Measurements from ENCODE around the gene HNRNPL.

The HNRNPL gene

GRCh38 chr19:38796154-38796553 is 53.6 kb downstream of the HNRNPL start:
- Histone ChIP-seq H3K27ac (ENCODE audit: low read length) (no peak overlapping the region), H3K9me2 (replicated peaks; ENCODE audit: insufficient read depth, low read length) (no peaks in the 10 kb centered on the region), H4K20me1 (ENCODE audit: insufficient read depth, low read length) (no peaks in the 10 kb centered on the region), H2AFZ (ENCODE audit: low read length) (no peak overlapping the region), H3K27me3 (replicated peaks; ENCODE audit: insufficient read depth, low read length) (peaks cover 49% of the 10 kb centered on the region), H3K4me1 (ENCODE audit: low read length) (no peaks in the 10 kb centered on the region), H3K79me2 (ENCODE audit: low read length) (no peaks in the 10 kb centered on the region), H3K4me2 (ENCODE audit: low read depth, low read length) (no peak overlapping the region), H3K36me3 (replicated peaks; ENCODE audit: insufficient read depth, low read length) (no peaks in the 10 kb centered on the region), H3F3A (ENCODE audit: insufficient read depth, low read length) (no peaks in the 10 kb centered on the region), H3K4me3 (ENCODE audit: low read length) (no peak overlapping the region), H3K9me3 (replicated peaks; ENCODE audit: insufficient read depth, low read length) (no peaks in the 10 kb centered on the region), H3K9ac (ENCODE audit: low read length) (no peak overlapping the region)
- TF ChIP-seq EZH2 (optimal IDR thresholded peaks at IDR 0.05; ENCODE audit: low read depth, low read length), result no peak
- no peak for TF ChIP-seq CTCF (IDR thresholded peaks at IDR 0.05; ENCODE audit: low read length)
- no peak for TF ChIP-seq EZH2phosphoT487 (IDR thresholded peaks at IDR 0.05; ENCODE audit: low read length)
- no peak for DNase-seq

- no peak for DNase-seq
- Histone ChIP-seq H4K20me1 (ENCODE audit: insufficient read depth, low read length) (no peaks in the 10 kb centered on the region), H3K9me2 (replicated peaks; ENCODE audit: insufficient read depth, low read length) (no peaks in the 10 kb centered on the region), H3K4me3 (ENCODE audit: low read length) (no peak overlapping the region), H3F3A (ENCODE audit: insufficient read depth, low read length) (no peaks in the 10 kb centered on the region), H3K36me3 (replicated peaks; ENCODE audit: insufficient read depth, low read length) (no peaks in the 10 kb centered on the region), H3K9me3 (replicated peaks; ENCODE audit: insufficient read depth, low read length) (no peaks in the 10 kb centered on the region), H3K4me2 (ENCODE audit: low read depth, low read length) (no peak overlapping the region), H3K79me2 (ENCODE audit: low read length) (no peaks in the 10 kb centered on the region), H3K4me1 (ENCODE audit: low read length) (no peaks in the 10 kb centered on the region), H3K27me3 (replicated peaks; ENCODE audit: insufficient read depth, low read length) (peaks cover 43% of the 10 kb centered on the region), H3K27ac (ENCODE audit: low read length) (no peak overlapping the region), H2AFZ (ENCODE audit: low read length) (no peak overlapping the region), H3K9ac (ENCODE audit: low read length) (no peak overlapping the region)
- TF ChIP-seq CTCF (IDR thresholded peaks at IDR 0.05; ENCODE audit: low read length) (no peak), EZH2phosphoT487 (IDR thresholded peaks at IDR 0.05; ENCODE audit: low read length) (no peak), EZH2 (optimal IDR thresholded peaks at IDR 0.05; ENCODE audit: low read depth, low read length) (no peak)
These were observed 54.2 kb downstream of the HNRNPL start for GRCh38 chr19:38795549-38795948.

GRCh38 chr19:38793671-38794070 is 56.1 kb downstream of the HNRNPL start:
- H3K4me1 ChIP-seq (ENCODE audit: low read length), result no peaks in the 10 kb centered on the region
- TF ChIP-seq CTCF (IDR thresholded peaks at IDR 0.05; ENCODE audit: low read length) (no peak), EZH2 (optimal IDR thresholded peaks at IDR 0.05; ENCODE audit: low read depth, low read length) (no peak), EZH2phosphoT487 (IDR thresholded peaks at IDR 0.05; ENCODE audit: low read length) (no peak)
- H3K4me3 ChIP-seq (ENCODE audit: low read length), result no peak overlapping the region
- H4K20me1 ChIP-seq (ENCODE audit: insufficient read depth, low read length), result no peaks in the 10 kb centered on the region
- DNase-seq, result no peak
- no peak overlapping the region for H3K9ac ChIP-seq (ENCODE audit: low read length)
- no peaks in the 10 kb centered on the region for H3K9me3 ChIP-seq (replicated peaks; ENCODE audit: insufficient read depth, low read length)
- H3K27ac ChIP-seq (ENCODE audit: low read length), result no peak overlapping the region
- no peaks in the 10 kb centered on the region for H3F3A ChIP-seq (ENCODE audit: insufficient read depth, low read length)
- no peaks in the 10 kb centered on the region for H3K9me2 ChIP-seq (replicated peaks; ENCODE audit: insufficient read depth, low read length)
- peaks cover 32% of the 10 kb centered on the region for H3K27me3 ChIP-seq (replicated peaks; ENCODE audit: insufficient read depth, low read length)
- no peaks in the 10 kb centered on the region for H3K79me2 ChIP-seq (ENCODE audit: low read length)
- H2AFZ ChIP-seq (ENCODE audit: low read length), result no peak overlapping the region
- H3K4me2 ChIP-seq (ENCODE audit: low read depth, low read length), result no peak overlapping the region
- H3K36me3 ChIP-seq (replicated peaks; ENCODE audit: insufficient read depth, low read length), result no peaks in the 10 kb centered on the region
